K562 (cell line): ENCODE measurements around the gene ZNF587. TPM values are rescaled to one million over a fixed set of nuclear protein-coding genes. Genes with fewer than 3 reads are reported as not detected.

ENCODE experiments used
- ATAC-seq: fragments of 200-7000 bp; cut with Tn5 transposase; 3 replicates; pipeline ENCODE4 v1.9.1; 2020; ENCODE audit warnings: moderate library complexity
- BruUV-seq: library from RNA; stranded (reverse); fragments of 400-500 nt; replicated peaks from 2 replicates; lab custom pipeline; 2021; lab: Mats Ljungman, UMichigan
- CTCF ChIA-PET: fragments of 300-600 bp; formaldehyde crosslinking; extraction: SDS; loops from one replicate; lab custom pipeline; 2021; ENCODE audit warnings: low intra/inter-chr PET ratio; lab: Yijun Ruan, JAX
- POLR2A ChIA-PET: fragments of 300-600, 350-650 bp; sonication (Branson Sonifier 250); formaldehyde crosslinking; extraction: SDS; loops from one replicate; lab custom pipeline; 2021; ENCODE audit warnings: antibody characterized with exemption, inconsistent platforms; lab: Yijun Ruan, JAX
- DNase-seq, 4 experiments: peaks; one replicate each; pipeline versions ENCODE4 v3.0.0 to v3.0.0-alpha.2; 2011 to 2018; ENCODE audit warnings: low spot score in 3 of 4, mixed read lengths in 3 of 4; ENCODE audit errors: extremely low read depth in 1 of 4
- FAIRE-seq: peaks from 2 replicates; lab custom pipeline; 2011; peaks lifted over from hg19 to GRCh38; lab: Jason Lieb, UNC
- H2AFZ ChIP-seq: 2 replicates; pipeline ENCODE4 v1.6.0; 2011; ENCODE audit warnings: low read depth, low read length, control low read depth, inconsistent platforms
- H3K27ac ChIP-seq: fragments of 200-600 bp; 3 replicates; pipeline ENCODE4 v1.8.0; 2011; ENCODE audit warnings: low read depth, mild to moderate bottlenecking, control low read depth, inconsistent platforms, low read length, moderate library complexity, mixed read lengths; ENCODE audit errors: extremely low read depth
- H3K27me3 ChIP-seq, 2 experiments: fragments of 300-600 bp in 1 of 2; 2 replicates in 1 of 2; 3 replicates in 1 of 2; pipeline versions ENCODE4 v1.6.0 to v1.8.0; 2011; ENCODE audit warnings: inconsistent platforms in 2 of 2, low read length in 2 of 2, mild to moderate bottlenecking in 1 of 2, mixed read lengths in 1 of 2, moderate library complexity in 1 of 2; ENCODE audit not compliant: control insufficient read depth in 2 of 2, insufficient read depth in 2 of 2
- H3K36me3 ChIP-seq: fragments of 300-600 bp; 3 replicates; pipeline ENCODE4 v1.8.0; 2011; ENCODE audit warnings: mild to moderate bottlenecking, low read length, inconsistent platforms; ENCODE audit not compliant: control insufficient read depth, insufficient read depth
- H3K4me1 ChIP-seq, 2 experiments: fragments of 200-600 bp in 1 of 2; replicated peaks in 1 of 2; 2 replicates in 1 of 2; 3 replicates in 1 of 2; pipeline versions ENCODE4 v1.5.1 to v1.8.0; 2011; ENCODE audit warnings: inconsistent platforms in 2 of 2, low read length in 2 of 2, mild to moderate bottlenecking in 1 of 2, mixed read lengths in 1 of 2, moderate library complexity in 1 of 2; ENCODE audit not compliant: control insufficient read depth in 2 of 2, insufficient read depth in 2 of 2
- H3K4me2 ChIP-seq: 2 replicates; pipeline ENCODE4 v1.6.1; 2011; ENCODE audit warnings: low read length, control low read depth, inconsistent platforms, mixed read lengths; ENCODE audit not compliant: insufficient read depth
- H3K4me3 ChIP-seq: fragments of 200-600 bp; sonication (generic), shearing (Covaris generic); 2 replicates; pipeline ENCODE4 v1.5.1; 2016; ENCODE audit warnings: control low read depth, inconsistent platforms
- H3K79me2 ChIP-seq: fragments of 200-600 bp; 3 replicates; pipeline ENCODE4 v1.8.0; 2011; ENCODE audit warnings: low read length, inconsistent platforms; ENCODE audit not compliant: control insufficient read depth, insufficient read depth
- H3K9ac ChIP-seq, 2 experiments: 2 replicates each; pipeline versions ENCODE4 v1.6.0 to v1.6.1; 2011; ENCODE audit warnings: low read depth in 2 of 2, low read length in 2 of 2, control low read depth in 1 of 2, inconsistent platforms in 1 of 2, mild to moderate bottlenecking in 1 of 2, mixed read lengths in 1 of 2; ENCODE audit not compliant: insufficient read depth in 1 of 2
- H3K9me1 ChIP-seq: one replicate; pipeline ENCODE4 v1.6.0; 2011; ENCODE audit warnings: inconsistent platforms, mild to moderate bottlenecking, low read length, moderate library complexity; ENCODE audit not compliant: control insufficient read depth, insufficient read depth
- H3K9me3 ChIP-seq: replicated peaks from 2 replicates; pipeline ENCODE4 v1.5.1; 2011; ENCODE audit warnings: low read depth, low read length, inconsistent platforms; ENCODE audit not compliant: control insufficient read depth, insufficient read depth
- H4K20me1 ChIP-seq: replicated peaks from 2 replicates; pipeline ENCODE4 v1.6.1; 2011; ENCODE audit warnings: low read length, inconsistent platforms, mixed read lengths; ENCODE audit not compliant: control insufficient read depth, insufficient read depth
- E2F3 ChIP-seq: fragments of 250-450 bp; sonication (Bioruptor Pico); IDR thresholded peaks from 2 replicates; pipeline ENCODE4 v1.4.0; 2020; ENCODE audit warnings: mild to moderate bottlenecking
- ELK3 ChIP-seq: fragments of 450-650 bp; formaldehyde crosslinking; IDR thresholded peaks from 2 replicates; pipeline ENCODE4 v1.4.0; 2020; ENCODE audit warnings: mild to moderate bottlenecking
- HDGF ChIP-seq: fragments of 450-650 bp; IDR thresholded peaks from 2 replicates; pipeline ENCODE4 v1.6.1; 2016
- HNRNPK ChIP-seq: fragments of 200-400 bp; formaldehyde crosslinking; IDR thresholded peaks from one replicate; pipeline ENCODE4 v1.6.1; 2018; ENCODE audit warnings: mild to moderate bottlenecking, low read depth, low read length; ENCODE audit not compliant: poor library complexity, severe bottlenecking
- MCM7 ChIP-seq, 2 experiments: fragments of 450-650 bp; IDR thresholded peaks; 2 replicates each; pipeline ENCODE4 v1.6.1; 2016 to 2018
- ZNF316 ChIP-seq: fragments of 450-650 bp; IDR thresholded peaks from 2 replicates; pipeline ENCODE4 v1.6.1; 2016
- ZNF395 ChIP-seq: fragments of 200-800 bp; sonication (Bioruptor generic); IDR thresholded peaks from 2 replicates; pipeline ENCODE4 v1.6.1; 2017; ENCODE audit warnings: missing genetic modification characterization, missing compliant biosample characterization
- ZNF778 ChIP-seq: fragments of 450-650 bp; formaldehyde crosslinking; IDR thresholded peaks from 2 replicates; pipeline ENCODE4 v1.4.0; 2020; ENCODE audit warnings: mild to moderate bottlenecking, moderate library complexity
- WGBS: fragments of 100-300 bp; shearing (Covaris generic); methylation state at CpG from one replicate; pipeline ENCODE4 v1.1.6; 2016; ENCODE audit warnings: low coverage, mixed read lengths; ENCODE audit not compliant: insufficient coverage; ENCODE audit errors: missing lambda C conversion rate; 5-methylcytosine and 5-hydroxymethylcytosine counted together
- in situ Hi-C: fragments of 300-500 bp; cut with MboI; formaldehyde crosslinking; loops from 4 replicates; pipeline ENCODE4 v1.15.0; 2018; ENCODE audit warnings: inconsistent platforms, mixed read lengths
- intact Hi-C: fragments of 100-400 bp; cut with micrococcal nuclease; formaldehyde crosslinking; loops from 2 replicates; pipeline ENCODE4 v1.14.2; 2022
- polyA plus RNA-seq, 8 experiments: library from polyadenylated mRNA; depleted of rRNA in 4 of 8; stranded (reverse) in 5 of 8; unstranded in 3 of 8; fragments of >200 nt; fragmentation: Nextera tagmentation in 2 of 8; fragmentation: Illumina TruSeq in 1 of 8; extraction: Ambion mirVana in 2 of 8; extraction: Trizol in 1 of 8; gene quantifications; 2 replicates each; pipeline versions ENCODE4 v1.2.1 to v1.2.3, GENCODE V29; 2011 to 2014; ENCODE audit warnings: inconsistent platforms in 1 of 8, missing spikeins in 1 of 8
- total RNA-seq, 7 experiments: library from RNA; depleted of rRNA in 6 of 7; stranded (reverse); fragments of >200 nt in 6 of 7; fragmentation: Illumina TruSeq in 2 of 7; extraction: Trizol in 2 of 7; gene quantifications; 2 replicates each; pipeline versions ENCODE4 v1.2.1 to v1.2.3, GENCODE V29; 2011 to 2021; ENCODE audit warnings: low replicate concordance in 1 of 7

Gene ZNF587
- total and polyA plus RNA-seq, 9 of the 15 experiments (the other 6 are each of a cell fraction or from before 2014, with no cell fraction given), result 3.2 to 42.0 (median 24.9) TPM

GRCh38 chr19:57807541-57807940 is 42.1 kb upstream of the ZNF587 start:
- H3K9ac ChIP-seq, result no peak overlapping the region
- H3K9me3 ChIP-seq, result no peaks in the 10 kb centered on the region
- intact Hi-C loops, result no loop called here
- no peak overlapping the region for H2AFZ ChIP-seq
- peaks cover 4% of the 10 kb centered on the region for H3K79me2 ChIP-seq
- ChIA-PET POLR2A (interaction anchor here (0.8 kb wide), 1 partner anchor 12 kb away, joined by 3 read pairs; no protein-coding TSS in a partner anchor), CTCF (no interaction called here)
- TF ChIP-seq E2F3 (CRISPR knock-in tag) (no peak), ZNF395 (CRISPR knock-in tag) (no peak), ELK3 (CRISPR knock-in tag) (no peak), ZNF316 (no peak), HNRNPK (no peak), MCM7 (IDR thresholded peaks at IDR 0.05) (no peak), HDGF (no peak), ZNF778 (CRISPR knock-in tag) (no peak)
- peaks cover 5 to 8% of the 10 kb centered on the region in 2 experiments; a peak in 4 of 5 replicates for H3K4me1 ChIP-seq
- no peak overlapping the region for H3K4me3 ChIP-seq
- no peak for FAIRE-seq
- peaks cover 2% of the 10 kb centered on the region for H3K9me1 ChIP-seq
- no peak overlapping the region for H3K4me2 ChIP-seq
- ATAC-seq, result no peak
- peaks cover 47% of the 10 kb centered on the region for H3K36me3 ChIP-seq
- no peak for DNase-seq
- H3K27me3 ChIP-seq, result no peaks in the 10 kb centered on the region
- no peak overlapping the region for H3K27ac ChIP-seq
- 100% methylated on average over 2 of the region's 2 CpGs for WGBS
- no peaks in the 10 kb centered on the region for H4K20me1 ChIP-seq
- in situ Hi-C loops, result no loop called here
- BruUV-seq, result no TSS peak
